Duodenal mucosa (tissue), 2 donors: Measurements from ENCODE around the gene MOB3C.

Experiments
- H3K27ac ChIP-seq: one replicate; pipeline ENCODE4 v1.7.0; 2013; ENCODE audit warnings: low read depth, low read length
- H3K27me3 ChIP-seq, 2 donors: one replicate each; pipeline ENCODE4 v1.7.0; 2013; ENCODE audit warnings: low read length in 2 of 2, control low read depth in 1 of 2; ENCODE audit not compliant: insufficient read depth in 2 of 2, control insufficient read depth in 1 of 2
- H3K36me3 ChIP-seq, 2 donors: one replicate each; pipeline ENCODE4 v1.7.0; 2013; ENCODE audit warnings: low read length in 2 of 2, control low read depth in 1 of 2; ENCODE audit not compliant: insufficient read depth in 2 of 2, control insufficient read depth in 1 of 2
- H3K4me1 ChIP-seq, 2 donors: one replicate each; pipeline ENCODE4 v1.7.0; 2013; ENCODE audit warnings: low read length in 2 of 2, control low read depth in 1 of 2; ENCODE audit not compliant: insufficient read depth in 2 of 2, control insufficient read depth in 1 of 2
- H3K4me3 ChIP-seq, 2 donors: one replicate each; pipeline ENCODE4 v1.7.0; 2013; ENCODE audit warnings: low read length in 2 of 2, low read depth in 1 of 2
- H3K9ac ChIP-seq, 2 donors: one replicate each; pipeline ENCODE4 v1.7.0; 2013; ENCODE audit warnings: low read length in 2 of 2, low read depth in 1 of 2
- H3K9me3 ChIP-seq, 2 donors: one replicate each; pipeline ENCODE4 v1.7.0; 2013; ENCODE audit warnings: low read length in 2 of 2, control low read depth in 1 of 2; ENCODE audit not compliant: control insufficient read depth in 1 of 2

Gene MOB3C

GRCh38 chr1:46642115-46642680 is 25.6 kb upstream of the MOB3C start:
- Histone ChIP-seq H3K4me1 (peaks cover 0 to 8% of the 10 kb centered on the region in 2 donors), H3K27ac (no peak overlapping the region), H3K27me3 (no peaks in the 10 kb centered on the region), H3K4me3 (no peak overlapping the region), H3K9ac (no peak overlapping the region), H3K9me3 (no peaks in the 10 kb centered on the region), H3K36me3 (peaks cover 3 to 23% of the 10 kb centered on the region in 2 donors)

DNA sequence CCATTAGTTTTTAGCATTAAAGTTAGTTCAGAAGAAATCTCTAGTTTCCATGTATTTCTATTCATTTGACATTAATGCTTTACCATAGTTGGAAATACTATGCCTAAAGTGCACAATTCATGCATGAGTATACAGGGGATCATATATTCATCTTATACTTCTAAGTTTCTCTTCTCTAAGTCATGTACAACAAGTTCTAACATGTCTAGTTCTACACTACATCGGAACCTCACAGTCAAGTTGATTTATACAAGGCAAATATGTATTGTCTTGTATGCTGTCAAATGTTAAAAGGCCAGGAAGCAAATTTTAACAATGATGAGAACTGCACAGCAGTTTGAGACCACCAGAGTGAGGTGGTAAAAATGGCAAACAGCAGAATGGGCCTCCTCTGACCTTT is 22.9 kb upstream of the MOB3C start:
- Histone ChIP-seq H3K9me3 (no peaks in the 10 kb centered on the region), H3K4me3 (no peak overlapping the region), H3K9ac (no peak overlapping the region), H3K27ac (no peak overlapping the region), H3K36me3 (peaks cover 16 to 41% of the 10 kb centered on the region in 2 donors), H3K27me3 (no peaks in the 10 kb centered on the region), H3K4me1 (peaks cover 0 to 8% of the 10 kb centered on the region in 2 donors)

DNA sequence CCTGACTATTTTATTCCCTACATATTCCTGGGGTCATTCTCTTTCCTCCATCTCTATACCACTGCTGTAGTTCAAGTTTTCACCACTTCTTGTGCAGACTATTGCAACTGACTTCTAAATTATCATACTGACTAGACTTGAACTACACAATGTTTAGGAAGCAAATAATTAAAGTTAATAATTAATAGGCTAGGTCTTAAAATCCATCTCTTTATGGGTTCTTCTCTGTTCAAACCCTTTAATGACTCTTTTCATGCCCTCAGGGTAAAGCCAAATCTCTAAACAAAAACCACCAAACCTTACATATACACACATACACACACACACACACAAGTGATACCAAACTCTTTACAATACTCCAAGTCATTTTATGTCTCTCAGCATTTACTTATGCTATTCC is 22.3 kb upstream of the MOB3C start:
- no peaks in the 10 kb centered on the region for H3K9me3 ChIP-seq
- no peaks in the 10 kb centered on the region for H3K27me3 ChIP-seq
- no peak overlapping the region for H3K27ac ChIP-seq
- H3K36me3 ChIP-seq, result peaks cover 20 to 46% of the 10 kb centered on the region in 2 donors
- H3K9ac ChIP-seq, result no peak overlapping the region
- H3K4me1 ChIP-seq, result peaks cover 0 to 8% of the 10 kb centered on the region in 2 donors
- H3K4me3 ChIP-seq, result no peak overlapping the region

DNA sequence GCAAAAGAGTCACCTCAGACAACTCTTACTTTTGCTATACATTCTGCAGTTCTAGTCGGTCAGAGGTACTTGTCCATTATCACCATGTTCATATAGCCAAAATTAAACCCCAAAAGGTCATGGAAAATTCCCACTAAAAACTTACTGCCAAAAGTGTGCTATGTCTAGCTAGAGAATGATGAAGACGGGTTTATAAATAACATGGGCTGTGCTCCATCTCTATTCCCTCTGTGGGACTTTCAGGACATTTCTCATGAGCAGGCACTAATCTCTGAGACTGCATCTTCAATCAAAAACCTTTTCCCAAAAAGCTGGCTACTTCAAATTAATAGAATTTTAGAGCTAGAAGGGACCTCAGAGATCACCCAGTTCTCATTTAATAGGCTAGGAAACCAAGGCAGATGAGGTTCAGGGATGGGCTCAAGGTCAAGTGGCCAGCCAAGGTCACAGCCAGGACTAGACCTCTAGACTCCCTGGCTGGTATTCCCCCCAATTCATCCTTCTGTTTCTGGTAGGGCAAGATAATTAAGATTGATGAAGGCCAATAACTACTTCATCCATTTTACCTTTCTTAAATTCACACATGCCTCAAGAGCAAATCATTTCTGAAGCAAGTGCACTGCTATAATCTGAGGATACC is 21.0 kb upstream of the MOB3C start:
- no peak overlapping the region for H3K4me3 ChIP-seq
- no peaks in the 10 kb centered on the region for H3K9me3 ChIP-seq
- H3K36me3 ChIP-seq, result peaks cover 31 to 49% of the 10 kb centered on the region in 2 donors
- H3K9ac ChIP-seq, result no peak overlapping the region
- H3K27ac ChIP-seq, result no peak overlapping the region
- no peaks in the 10 kb centered on the region for H3K27me3 ChIP-seq
- peaks cover 0 to 8% of the 10 kb centered on the region in 2 donors for H3K4me1 ChIP-seq

- Histone ChIP-seq H3K9me3 (no peaks in the 10 kb centered on the region), H3K27me3 (no peaks in the 10 kb centered on the region), H3K4me3 (no peak overlapping the region), H3K36me3 (peaks cover 36 to 60% of the 10 kb centered on the region in 2 donors), H3K4me1 (peaks cover 0 to 8% of the 10 kb centered on the region in 2 donors), H3K9ac (no peak overlapping the region), H3K27ac (no peak overlapping the region)
These were observed 18.6 kb upstream of the MOB3C start for GRCh38 chr1:46635205-46635604.

DNA sequence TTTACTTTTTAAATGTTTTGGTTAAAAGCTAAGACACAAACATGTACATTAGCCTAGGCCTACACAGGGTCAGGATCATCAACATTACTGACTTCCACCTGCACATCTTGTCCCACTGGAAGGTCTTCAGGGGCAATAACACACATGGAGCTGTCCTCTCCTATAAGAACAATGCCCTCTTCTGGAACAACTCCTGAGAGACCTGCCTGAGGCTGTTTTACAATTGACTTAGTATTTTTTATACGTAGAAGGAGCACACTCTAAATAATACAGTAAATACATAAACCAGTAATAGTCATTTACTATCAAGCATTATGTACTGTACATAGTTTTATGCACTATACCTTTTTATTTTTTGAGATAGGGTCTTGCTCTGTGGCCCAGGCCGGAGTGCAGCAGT is 14.1 kb upstream of the MOB3C start:
- no peak overlapping the region for H3K9ac ChIP-seq
- no peaks in the 10 kb centered on the region for H3K4me1 ChIP-seq
- H3K27me3 ChIP-seq, result no peaks in the 10 kb centered on the region
- H3K9me3 ChIP-seq, result no peaks in the 10 kb centered on the region
- no peak overlapping the region for H3K27ac ChIP-seq
- no peak overlapping the region for H3K4me3 ChIP-seq
- H3K36me3 ChIP-seq, result peaks cover 29 to 50% of the 10 kb centered on the region in 2 donors

GRCh38 chr1:46623743-46624644 is 7.4 kb upstream of the MOB3C start:
- Histone ChIP-seq H3K4me1 (no peaks in the 10 kb centered on the region), H3K36me3 (no peaks in the 10 kb centered on the region), H3K27me3 (no peaks in the 10 kb centered on the region), H3K27ac (no peak overlapping the region), H3K9ac (no peak overlapping the region), H3K9me3 (no peaks in the 10 kb centered on the region), H3K4me3 (no peak overlapping the region)

GRCh38 chr1:46622344-46622743 is 5.7 kb upstream of the MOB3C start:
- Histone ChIP-seq H3K9me3 (no peaks in the 10 kb centered on the region), H3K36me3 (no peaks in the 10 kb centered on the region), H3K27me3 (no peaks in the 10 kb centered on the region), H3K4me1 (peaks cover 1 to 2% of the 10 kb centered on the region in 2 donors), H3K4me3 (no peak overlapping the region), H3K9ac (no peak overlapping the region), H3K27ac (no peak overlapping the region)

- no peak overlapping the region for H3K9ac ChIP-seq
- no peak overlapping the region for H3K27ac ChIP-seq
- no peak overlapping the region for H3K4me3 ChIP-seq
- peaks cover 5 to 6% of the 10 kb centered on the region in 2 donors for H3K4me1 ChIP-seq
- H3K36me3 ChIP-seq, result no peaks in the 10 kb centered on the region
- no peaks in the 10 kb centered on the region for H3K27me3 ChIP-seq
- H3K9me3 ChIP-seq, result no peaks in the 10 kb centered on the region
These were observed 5.3 kb upstream of the MOB3C start for GRCh38 chr1:46621930-46622329.

DNA sequence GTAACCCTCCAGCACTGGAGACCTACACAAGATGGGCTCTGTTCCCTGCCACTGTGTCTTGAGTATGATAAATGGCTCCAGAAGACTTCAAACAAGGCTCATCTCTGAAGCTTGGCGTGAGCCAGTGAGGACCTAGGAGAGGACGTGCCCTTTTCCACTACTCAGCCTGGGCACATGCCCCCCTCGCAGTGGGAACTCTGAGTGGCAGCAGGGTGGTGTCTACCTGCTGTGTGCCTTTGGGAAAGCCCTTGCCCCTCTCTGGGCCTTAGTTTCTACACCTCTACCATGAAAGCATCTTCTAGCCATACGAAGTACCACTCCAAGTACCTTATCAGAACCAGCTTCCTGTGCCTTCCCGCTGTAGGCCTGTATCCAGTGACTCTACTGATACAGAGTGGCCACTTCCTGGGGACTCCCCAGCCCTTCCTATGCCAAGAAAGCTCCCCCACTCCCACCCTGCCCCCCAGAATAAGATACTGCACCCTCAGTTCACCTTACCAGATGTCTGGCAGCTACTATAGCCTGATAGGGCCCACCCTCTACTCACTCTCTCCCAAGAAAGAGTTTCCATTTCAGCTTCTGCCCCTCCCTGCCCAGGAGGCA is 3.1 kb upstream of the MOB3C start:
- no peak overlapping the region for H3K9ac ChIP-seq
- peaks cover 18 to 19% of the 10 kb centered on the region in 2 donors for H3K4me1 ChIP-seq
- H3K4me3 ChIP-seq, result no peak overlapping the region
- no peak overlapping the region for H3K27ac ChIP-seq
- no peaks in the 10 kb centered on the region for H3K9me3 ChIP-seq
- no peaks in the 10 kb centered on the region for H3K36me3 ChIP-seq
- H3K27me3 ChIP-seq, result no peaks in the 10 kb centered on the region
